MG63 (cell line): ENCODE results near the gene B3GLCT. TPM values are rescaled to one million over a fixed set of nuclear protein-coding genes. Genes with fewer than 3 reads are reported as not detected.
"Not testable (repeated sequence)": the region's sequence is repeated elsewhere in the genome, so short reads cannot be mapped to it uniquely, and the experiment has no call there.

Experiments used
- DNase-seq: peaks from one replicate; pipeline ENCODE4 v3.0.0-alpha.2; 2020
- H3K27me3 ChIP-seq: fragments of 250-450 bp; sonication (Bioruptor Pico); 2 replicates; pipeline ENCODE4 v1.5.1; 2020; ENCODE audit warnings: mild to moderate bottlenecking, moderate library complexity
- H3K36me3 ChIP-seq: fragments of 250-450 bp; sonication (Bioruptor Pico); 2 replicates; pipeline ENCODE4 v1.5.1; 2020; ENCODE audit warnings: mild to moderate bottlenecking, moderate library complexity
- H3K4me3 ChIP-seq: fragments of 250-450 bp; sonication (Bioruptor Pico); 2 replicates; pipeline ENCODE4 v1.5.1; 2020; ENCODE audit warnings: mild to moderate bottlenecking, moderate library complexity
- H3K9me3 ChIP-seq: fragments of 250-450 bp; sonication (Bioruptor Pico); 2 replicates; pipeline ENCODE4 v1.5.1; 2020; ENCODE audit warnings: mild to moderate bottlenecking, moderate library complexity
- total RNA-seq: library from RNA; depleted of rRNA; stranded (reverse); fragments of >200 nt; shearing (Covaris generic); gene quantifications from 2 replicates; pipeline ENCODE4 v1.2.3, GENCODE V29; 2014; ENCODE audit warnings: low replicate concordance

B3GLCT gene
- total RNA-seq, 1 experiment from 2014 or later, result 12.5 TPM

DNA sequence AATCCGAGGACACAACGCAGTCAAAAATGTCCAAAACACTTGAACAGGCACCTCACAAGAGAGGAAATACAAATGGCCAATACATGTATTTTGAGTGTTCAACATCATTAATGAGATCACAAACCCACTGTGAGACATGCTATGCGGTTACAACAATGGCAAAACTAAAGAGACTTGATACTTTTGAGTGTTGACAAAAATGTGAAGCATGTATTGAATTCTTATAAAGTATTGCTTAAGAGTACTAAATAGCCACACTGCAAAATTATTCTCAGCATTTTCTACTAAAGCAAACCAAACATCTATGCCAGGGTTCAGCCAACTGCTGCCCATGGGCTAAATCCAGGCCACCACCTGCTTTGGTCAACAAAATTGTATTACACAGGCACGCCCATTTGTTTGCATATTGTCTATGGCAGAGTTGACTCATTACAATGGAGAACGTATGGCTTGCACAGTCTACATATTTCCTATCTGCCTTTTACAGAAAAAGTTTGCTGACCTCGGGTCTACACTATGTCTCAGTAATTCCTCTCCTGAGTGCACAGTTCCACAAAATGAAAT, 135.3 kb downstream of the B3GLCT start:
- no peaks in the 10 kb centered on the region; the same call in 1 of the 2 replicates for H3K36me3 ChIP-seq
- DNase-seq, result no peak
- H3K27me3 ChIP-seq, result no peaks in the 10 kb centered on the region
- H3K4me3 ChIP-seq, result no peak overlapping the region
- peaks cover 4% of the 10 kb centered on the region for H3K9me3 ChIP-seq

DNA sequence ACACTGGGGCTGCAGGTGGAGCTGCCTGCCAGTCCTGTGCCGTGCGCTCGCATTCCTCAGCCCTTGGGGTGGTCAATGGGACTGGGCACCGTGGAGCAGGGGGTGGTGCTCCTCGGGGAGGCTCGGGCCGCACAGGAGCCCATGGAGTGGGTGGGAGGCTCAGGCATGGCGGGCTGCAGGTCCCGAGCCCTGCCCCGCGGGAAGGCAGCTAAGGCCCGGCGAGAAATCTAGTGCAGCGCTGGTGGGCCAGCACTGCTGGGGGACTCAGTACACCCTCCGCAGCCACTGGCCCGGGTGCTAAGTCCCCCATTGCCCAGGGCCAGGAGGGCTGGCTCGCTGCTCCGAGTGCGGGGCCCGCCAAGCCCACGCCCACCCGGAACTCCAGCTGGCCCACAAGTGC, 139.8 kb downstream of the B3GLCT start:
- H3K27me3 ChIP-seq, H3K4me3 ChIP-seq, DNase-seq, H3K36me3 ChIP-seq, H3K9me3 ChIP-seq: not testable (repeated sequence)

DNA sequence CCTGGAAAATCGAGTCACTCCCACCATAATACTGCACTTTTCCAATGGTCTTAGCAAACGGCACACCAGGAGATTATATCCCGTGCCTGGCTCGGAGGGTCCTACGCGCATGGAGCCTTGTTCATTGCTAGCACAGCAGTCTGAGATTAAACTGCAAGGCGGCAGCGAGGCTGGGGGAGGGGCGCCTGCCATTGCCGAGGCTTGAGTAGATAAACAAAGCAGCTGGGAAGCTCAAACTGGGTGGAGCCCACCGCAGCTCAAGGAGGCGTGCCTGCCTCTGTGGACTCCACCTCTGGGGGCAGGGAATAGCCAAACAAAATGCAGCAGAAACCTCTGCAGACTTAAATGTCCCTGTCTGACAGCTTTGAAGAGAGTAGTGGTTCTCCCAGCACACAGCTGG, 141.1 kb downstream of the B3GLCT start:
- not testable (repeated sequence) for H3K9me3 ChIP-seq, H3K36me3 ChIP-seq, DNase-seq, H3K27me3 ChIP-seq, H3K4me3 ChIP-seq

- Histone ChIP-seq H3K4me3 (no peak overlapping the region), H3K27me3 (0 out of 2 replicates have a peak, but pooled peaks cover 2% of the 10 kb centered on the region), H3K36me3 (no peaks in the 10 kb centered on the region), H3K9me3 (peaks cover 6% of the 10 kb centered on the region)
- no peak for DNase-seq
Observed at GRCh38 chr13:31346891-31347290, 147.1 kb downstream of the B3GLCT start.

DNA sequence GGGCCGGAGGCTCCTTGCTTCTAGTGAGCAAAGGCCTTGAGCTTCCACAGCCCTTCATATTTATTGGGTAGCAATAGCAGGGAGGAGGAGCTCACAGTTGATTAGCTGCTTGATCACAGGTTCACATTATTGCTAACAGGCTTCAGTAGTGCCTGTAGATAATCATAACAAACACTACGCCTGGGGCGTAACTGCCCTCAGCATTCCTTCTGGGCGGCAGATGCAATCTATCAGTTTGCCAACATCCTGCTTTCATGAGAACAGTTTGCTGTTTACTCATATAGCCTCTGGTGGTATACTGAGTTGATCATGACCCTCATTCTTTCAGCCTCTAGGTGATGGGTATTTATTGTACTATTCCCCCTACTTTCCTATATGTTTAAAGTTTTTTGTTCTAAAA, 149.4 kb downstream of the B3GLCT start:
- H3K9me3 ChIP-seq, result peaks cover 6% of the 10 kb centered on the region
- H3K27me3 ChIP-seq, result no peaks in the 10 kb centered on the region
- H3K36me3 ChIP-seq, result no peaks in the 10 kb centered on the region
- DNase-seq, result no peak
- no peak overlapping the region for H3K4me3 ChIP-seq

DNA sequence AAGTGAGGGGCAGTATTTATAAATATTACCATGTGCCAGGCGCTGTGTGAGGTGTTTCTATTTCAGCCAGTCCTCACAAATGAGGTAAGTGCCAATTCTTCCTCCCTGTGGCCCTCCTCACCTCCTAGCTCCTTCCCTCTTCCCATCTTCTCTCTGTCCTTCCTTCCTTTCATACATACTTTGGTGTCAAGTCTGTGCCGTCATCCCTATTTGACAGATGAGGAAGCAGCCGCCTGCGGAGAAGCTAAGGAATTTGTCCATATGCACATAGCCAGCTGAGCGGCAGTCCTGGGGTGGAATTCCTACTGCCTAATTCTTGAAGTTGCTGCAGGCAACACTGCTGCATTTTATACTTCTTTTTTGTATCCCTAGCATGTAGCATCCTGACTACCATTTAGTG, 150.8 kb downstream of the B3GLCT start:
- Histone ChIP-seq H3K36me3 (no peaks in the 10 kb centered on the region), H3K9me3 (peaks cover 13% of the 10 kb centered on the region), H3K4me3 (no peak overlapping the region), H3K27me3 (no peaks in the 10 kb centered on the region)
- DNase-seq, result no peak

- H3K4me3 ChIP-seq, result no peak overlapping the region
- DNase-seq, result no peak
- H3K27me3 ChIP-seq, result no peaks in the 10 kb centered on the region
- peaks cover 13% of the 10 kb centered on the region for H3K9me3 ChIP-seq
- H3K36me3 ChIP-seq, result no peaks in the 10 kb centered on the region
Observed at GRCh38 chr13:31351376-31351775, 151.6 kb downstream of the B3GLCT start.

DNA sequence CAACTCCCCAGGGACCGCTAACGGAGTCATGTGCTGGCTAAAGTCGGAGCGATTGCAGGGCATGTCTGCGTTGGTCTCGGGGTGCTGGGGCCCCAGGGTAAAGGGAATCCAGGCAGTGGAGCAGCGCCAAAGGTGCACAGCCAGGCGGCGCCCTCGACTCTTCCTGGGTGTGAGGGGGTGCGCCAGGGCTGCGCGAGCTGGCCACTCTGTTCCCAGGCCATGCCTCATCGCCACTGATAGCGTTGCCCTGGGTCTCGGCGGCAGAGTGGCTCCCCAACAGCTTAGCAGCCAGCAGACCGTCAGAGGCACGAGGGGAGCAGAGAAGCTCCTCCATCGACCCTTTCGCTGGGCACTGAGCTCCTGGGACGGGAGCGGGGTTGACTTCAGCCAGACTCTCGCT, 152.7 kb downstream of the B3GLCT start:
- Histone ChIP-seq H3K36me3 (no peaks in the 10 kb centered on the region), H3K4me3 (no peak overlapping the region), H3K9me3 (peaks cover 13% of the 10 kb centered on the region), H3K27me3 (no peaks in the 10 kb centered on the region)
- no peak for DNase-seq

- Histone ChIP-seq H3K27me3 (no peaks in the 10 kb centered on the region), H3K4me3 (no peak overlapping the region), H3K36me3 (no peaks in the 10 kb centered on the region), H3K9me3 (peaks cover 8% of the 10 kb centered on the region)
- no peak for DNase-seq
Observed at GRCh38 chr13:31355001-31355400, 155.2 kb downstream of the B3GLCT start.

DNA sequence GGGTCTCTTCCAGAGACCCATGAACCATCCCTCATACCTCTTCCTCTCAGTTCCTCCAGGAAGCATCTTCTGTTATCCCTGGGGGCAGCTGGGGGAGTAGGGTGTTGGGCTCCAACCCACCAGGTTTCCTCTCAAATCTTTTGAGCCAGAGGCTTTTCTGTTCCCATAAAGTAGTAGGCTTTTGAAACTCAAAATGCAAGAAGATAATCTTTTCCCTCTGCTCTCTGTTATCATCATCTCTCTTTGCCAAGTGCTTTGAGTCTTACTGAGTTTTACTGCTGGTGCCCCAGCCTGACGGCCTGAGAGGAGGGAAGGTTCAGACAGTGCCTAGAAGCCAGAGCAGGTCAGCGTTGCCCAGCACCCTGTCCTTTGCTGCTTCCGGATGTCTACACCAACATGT, 157.2 kb downstream of the B3GLCT start:
- no peaks in the 10 kb centered on the region for H3K36me3 ChIP-seq
- no peaks in the 10 kb centered on the region for H3K27me3 ChIP-seq
- H3K9me3 ChIP-seq, result peaks cover 8% of the 10 kb centered on the region
- H3K4me3 ChIP-seq, result no peak overlapping the region
- no peak for DNase-seq

GRCh38 chr13:31357581-31357980, 157.8 kb downstream of the B3GLCT start:
- H3K4me3 ChIP-seq, result no peak overlapping the region
- H3K27me3 ChIP-seq, result no peaks in the 10 kb centered on the region
- DNase-seq, result no peak
- H3K36me3 ChIP-seq, result no peaks in the 10 kb centered on the region
- H3K9me3 ChIP-seq, result peaks cover 8% of the 10 kb centered on the region

GRCh38 chr13:31361673-31362072, 161.9 kb downstream of the B3GLCT start:
- Histone ChIP-seq H3K27me3 (no peaks in the 10 kb centered on the region), H3K4me3 (no peak overlapping the region), H3K36me3 (no peaks in the 10 kb centered on the region), H3K9me3 (no peaks in the 10 kb centered on the region)
- no peak for DNase-seq

DNA sequence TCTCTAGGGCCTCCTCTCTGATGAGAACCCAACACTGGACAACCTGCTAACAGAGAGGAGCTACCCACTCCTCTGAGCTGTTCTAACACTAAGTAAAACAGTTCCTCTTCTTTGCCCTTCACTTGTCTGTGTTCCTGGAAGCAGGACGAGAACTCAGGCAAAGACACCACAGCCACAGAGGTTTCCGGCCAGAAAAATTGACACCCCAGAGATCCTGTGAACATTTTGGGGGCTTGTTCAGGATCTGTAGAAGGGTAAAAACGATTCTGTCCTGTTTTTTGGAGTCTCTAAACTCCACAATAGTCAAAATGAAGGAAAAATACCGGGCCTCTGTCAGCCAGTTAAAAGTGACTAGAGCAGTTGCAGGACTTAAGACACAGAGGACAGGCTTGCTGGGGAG, 165.9 kb downstream of the B3GLCT start:
- no peaks in the 10 kb centered on the region for H3K36me3 ChIP-seq
- H3K9me3 ChIP-seq, result no peaks in the 10 kb centered on the region
- H3K4me3 ChIP-seq, result no peak overlapping the region
- no peaks in the 10 kb centered on the region for H3K27me3 ChIP-seq
- DNase-seq, result no peak

DNA sequence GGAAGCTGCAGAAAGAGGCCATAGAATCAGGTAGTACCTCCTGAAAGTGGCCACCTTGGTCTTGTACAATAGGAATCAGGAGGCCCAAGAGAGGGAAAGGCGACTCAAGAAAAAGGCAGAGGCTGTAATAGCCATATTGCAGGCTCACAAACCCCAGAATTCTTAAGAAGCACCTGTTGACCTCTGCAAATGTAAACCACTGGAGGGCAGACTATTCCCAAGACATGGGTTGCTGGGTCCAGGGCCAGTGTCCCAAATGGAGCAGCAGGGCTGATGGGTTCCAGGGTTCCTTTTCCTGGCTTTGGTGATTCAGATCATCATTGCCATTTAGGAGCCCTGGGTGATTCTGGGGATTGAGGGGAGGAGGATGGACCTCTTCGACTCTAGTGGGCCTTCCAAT, 167.6 kb downstream of the B3GLCT start:
- H3K4me3 ChIP-seq, result no peak overlapping the region
- no peak for DNase-seq
- no peaks in the 10 kb centered on the region; the same call in 1 of the 2 replicates for H3K9me3 ChIP-seq
- H3K36me3 ChIP-seq, result no peaks in the 10 kb centered on the region
- H3K27me3 ChIP-seq, result no peaks in the 10 kb centered on the region

DNA sequence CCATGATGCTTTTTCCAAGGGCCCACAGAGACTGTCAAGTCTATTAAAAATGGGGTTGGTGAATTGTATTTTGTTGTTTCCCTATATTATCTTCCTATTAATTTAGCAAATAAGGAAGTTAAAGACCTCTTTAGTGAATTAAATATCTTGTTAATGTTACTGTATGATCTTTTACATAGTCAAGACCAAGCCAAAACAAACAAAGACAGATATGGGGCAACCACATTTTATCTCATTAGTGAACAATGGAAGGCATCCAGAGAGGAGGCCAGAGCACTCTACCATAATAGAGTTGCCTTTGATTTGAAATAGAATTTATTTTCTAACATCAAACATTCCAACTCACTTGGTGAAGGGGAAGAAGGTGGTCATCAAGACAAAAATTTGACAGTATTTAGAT, 169.4 kb downstream of the B3GLCT start:
- Histone ChIP-seq H3K9me3 (no peaks in the 10 kb centered on the region; the same call in 1 of the 2 replicates), H3K36me3 (no peaks in the 10 kb centered on the region), H3K4me3 (no peak overlapping the region), H3K27me3 (no peaks in the 10 kb centered on the region)
- no peak for DNase-seq

DNA sequence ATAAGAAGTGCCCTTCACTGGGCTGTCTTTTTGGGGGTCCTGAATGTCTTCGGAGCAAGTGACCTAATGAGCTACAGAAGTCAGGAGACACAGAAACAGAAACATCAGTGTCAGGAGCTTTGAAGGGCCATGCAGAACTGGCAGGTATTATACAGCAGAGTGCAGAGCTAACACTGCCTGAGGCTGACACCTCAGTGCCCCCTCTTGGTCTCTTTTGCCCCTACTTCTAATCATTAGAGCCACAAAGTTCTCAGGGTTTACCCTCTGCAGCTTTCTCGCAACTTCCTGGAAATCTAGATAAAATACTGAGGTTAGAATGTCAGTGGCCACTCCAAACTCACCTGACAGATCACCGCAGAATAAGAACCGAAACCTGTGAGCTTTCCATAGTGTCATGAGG, 172.7 kb downstream of the B3GLCT start:
- Histone ChIP-seq H3K36me3 (no peaks in the 10 kb centered on the region), H3K4me3 (no peak overlapping the region), H3K27me3 (no peaks in the 10 kb centered on the region), H3K9me3 (no peaks in the 10 kb centered on the region; the same call in 1 of the 2 replicates)
- no peak for DNase-seq

GRCh38 chr13:31374682-31375081, 174.9 kb downstream of the B3GLCT start:
- Histone ChIP-seq H3K9me3 (no peaks in the 10 kb centered on the region; the same call in 1 of the 2 replicates), H3K27me3 (no peaks in the 10 kb centered on the region), H3K36me3 (no peaks in the 10 kb centered on the region), H3K4me3 (no peak overlapping the region)
- DNase-seq, result no peak

DNA sequence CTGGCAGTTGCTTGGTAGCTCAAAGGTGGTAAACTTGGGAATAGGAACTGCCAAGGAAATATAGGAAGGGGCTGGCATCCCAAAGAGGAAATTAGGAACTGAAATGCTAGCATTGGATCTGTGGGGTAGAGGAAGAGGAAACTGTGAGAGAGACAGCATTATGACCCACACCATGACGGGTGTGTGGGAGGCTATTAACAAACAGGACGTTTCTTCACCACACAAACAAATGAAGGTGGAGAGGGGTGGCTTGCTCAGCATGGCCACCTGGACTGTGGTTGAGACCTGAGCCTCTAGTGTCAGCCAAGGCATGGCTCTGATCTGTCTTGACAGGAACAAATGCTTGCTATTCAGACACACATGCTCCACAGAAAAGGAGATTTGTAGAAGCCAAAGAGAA, 178.2 kb downstream of the B3GLCT start:
- no peak for DNase-seq
- H3K27me3 ChIP-seq, result no peaks in the 10 kb centered on the region
- H3K36me3 ChIP-seq, result no peaks in the 10 kb centered on the region
- no peaks in the 10 kb centered on the region for H3K9me3 ChIP-seq
- no peak overlapping the region for H3K4me3 ChIP-seq

DNA sequence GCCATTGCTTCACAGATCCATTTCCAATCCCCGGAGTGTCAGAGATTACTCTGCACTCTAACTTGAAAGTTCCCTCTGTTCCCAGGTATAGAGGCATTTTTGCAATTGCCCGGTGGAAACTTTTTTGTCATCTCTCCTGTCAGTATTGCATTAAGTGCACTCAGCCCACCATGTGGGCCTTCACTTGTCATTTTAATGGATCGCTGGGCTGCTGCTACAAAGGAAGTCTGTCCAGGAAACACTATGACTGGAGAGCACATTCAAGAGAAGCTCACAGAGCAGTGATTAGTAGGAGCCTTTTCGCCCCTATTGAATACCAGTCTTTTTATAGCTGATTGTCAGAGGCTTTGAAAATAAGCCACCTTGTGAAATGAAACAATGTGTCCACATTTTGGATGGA, 180.9 kb downstream of the B3GLCT start:
- DNase-seq, result no peak
- Histone ChIP-seq H3K27me3 (no peaks in the 10 kb centered on the region), H3K36me3 (no peaks in the 10 kb centered on the region), H3K4me3 (no peak overlapping the region), H3K9me3 (no peaks in the 10 kb centered on the region)
